Measurements from ENCODE around the gene FRMD8.

- TF ChIP-seq CTCF (IDR thresholded peaks at IDR 0.05) = no peak
- no peak for TF ChIP-seq POLR2A (IDR thresholded peaks at IDR 0.05)
Observed at GRCh38 chr11:65411681-65412070, 25.2 kb downstream of the FRMD8 start.

All from ovary (tissue), 3 donors.